Measurements from ENCODE around the gene PHOSPHO1.

- no peak for TF ChIP-seq POLR2A (IDR thresholded peaks at IDR 0.05; ENCODE audit: low read length)
- TF ChIP-seq GATA1 (IDR thresholded peaks at IDR 0.05; ENCODE audit: low read depth, low read length): no peak
These were observed 14.1 kb downstream of the PHOSPHO1 start for GRCh38 chr17:49216482-49216881.
